Breast epithelium (tissue), 4 donors: ENCODE measurements around the gene MYO1E. TPM values are rescaled to one million over a fixed set of nuclear protein-coding genes. Genes with fewer than 3 reads are reported as not detected.

Experiments
- DNase-seq, 2 donors: peaks; one replicate each; pipeline ENCODE4 v3.0.0-alpha.2; 2019; ENCODE audit warnings: low spot score in 2 of 2
- H3K27ac ChIP-seq, 2 donors: fragments of 200-600 bp; sonication (generic) in 1 of 2; one replicate each; pipeline ENCODE4 v1.5.1; 2016 to 2019; ENCODE audit warnings: mild to moderate bottlenecking in 1 of 2
- H3K27me3 ChIP-seq, 2 donors: fragments of 200-600 bp; sonication (generic) in 1 of 2; one replicate each; pipeline versions ENCODE4 v1.5.1 to v1.6.0; 2017 to 2019; ENCODE audit warnings: control low read depth in 1 of 2, mild to moderate bottlenecking in 1 of 2
- H3K36me3 ChIP-seq: fragments of 200-600 bp; one replicate; pipeline ENCODE4 v1.5.1; 2019
- H3K4me1 ChIP-seq, 2 donors: fragments of 200-600 bp; sonication (generic); one replicate each; pipeline ENCODE4 v1.5.1; 2016 to 2019; ENCODE audit warnings: control low read depth in 1 of 2
- H3K4me3 ChIP-seq, 3 donors: fragments of 200-600 bp; sonication (generic); 1 replicate in 2 of 3; 2 replicates in 1 of 3; pipeline ENCODE4 v1.5.1; 2016 to 2019; ENCODE audit warnings: mild to moderate bottlenecking in 3 of 3, moderate library complexity in 2 of 3
- H3K9me3 ChIP-seq, 2 donors: fragments of 200-600 bp; sonication (generic) in 1 of 2; one replicate each; pipeline ENCODE4 v1.5.1; 2016 to 2019; ENCODE audit warnings: control low read depth in 1 of 2
- CTCF ChIP-seq, 3 donors: fragments of 450-650 bp; IDR thresholded peaks; one replicate each; pipeline ENCODE4 v1.5.1; 2016 to 2017; ENCODE audit warnings: antibody characterized with exemption in 3 of 3, mild to moderate bottlenecking in 3 of 3, moderate library complexity in 3 of 3
- POLR2A ChIP-seq: fragments of 450-650 bp; IDR thresholded peaks from one replicate; pipeline ENCODE4 v1.6.1; 2016; ENCODE audit warnings: antibody characterized with exemption, mild to moderate bottlenecking, moderate library complexity
- POLR2AphosphoS5 ChIP-seq, 3 donors: sonication (generic); formaldehyde crosslinking; IDR thresholded peaks; one replicate each; pipeline ENCODE4 v1.6.1; 2017; ENCODE audit warnings: antibody characterized with exemption in 3 of 3
- intact Hi-C: fragments of 100-400 bp; cut with DNase I; formaldehyde crosslinking; loops from one replicate; pipeline ENCODE4 v1.15.1; 2023; ENCODE audit warnings: low total_unique reads
- total RNA-seq, 3 donors: library from RNA; depleted of rRNA; stranded (reverse); fragments of >200 nt; gene quantifications; one replicate each; pipeline ENCODE4 v1.1.0, GENCODE V29; 2016

Gene MYO1E
- total RNA-seq, 3 donors from 2014 or later, result 51.5 to 76.1 (median 68.6) TPM

DNA sequence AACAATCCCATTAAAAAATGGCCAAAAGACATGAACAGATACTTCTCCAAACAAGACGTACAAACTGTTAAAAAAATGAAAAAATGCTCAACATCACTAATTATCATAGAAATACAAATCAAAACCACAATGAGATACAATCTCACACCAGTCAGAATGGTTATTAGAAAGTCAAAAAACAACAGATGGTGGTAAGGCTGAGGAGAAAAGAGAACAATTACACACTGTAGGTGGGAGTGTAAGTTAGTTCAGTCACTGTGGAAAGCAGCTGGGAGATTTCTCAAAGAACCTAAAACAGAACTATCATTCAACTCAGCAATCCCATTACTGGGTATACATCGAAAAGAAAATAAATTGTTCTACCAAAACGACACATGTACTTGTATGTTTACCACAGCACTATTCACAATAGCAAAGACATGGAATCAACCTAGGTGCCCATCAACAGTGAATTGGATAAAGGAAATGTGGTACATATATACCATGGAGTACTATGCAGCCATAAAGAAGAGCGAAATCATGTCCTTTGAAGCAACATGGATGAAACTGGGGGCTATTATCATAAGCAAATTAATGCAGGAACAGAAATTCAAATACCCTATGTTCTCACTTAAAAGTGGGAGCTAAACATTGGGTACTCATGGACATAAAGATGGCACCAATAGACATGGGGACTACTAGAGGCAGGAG is 51.5 kb downstream of the MYO1E start:
- DNase-seq, result no peak
- H3K36me3 ChIP-seq, result no peaks in the 10 kb centered on the region
- TF ChIP-seq POLR2A (no peak), CTCF (IDR thresholded peaks at IDR 0.05) (no peak), POLR2AphosphoS5 (IDR thresholded peaks at IDR 0.05) (no peak)
- H3K9me3 ChIP-seq, result no peaks in the 10 kb centered on the region
- no peak overlapping the region for H3K27ac ChIP-seq
- intact Hi-C loops, result no loop called here
- no peaks in the 10 kb centered on the region for H3K4me1 ChIP-seq
- H3K27me3 ChIP-seq, result no peaks in the 10 kb centered on the region
- no peak overlapping the region for H3K4me3 ChIP-seq

- intact Hi-C loops, result no loop called here
- no peak overlapping the region for H3K27ac ChIP-seq
- TF ChIP-seq POLR2AphosphoS5 (IDR thresholded peaks at IDR 0.05), result no peak
- no peak for TF ChIP-seq POLR2A
- no peak for TF ChIP-seq CTCF (IDR thresholded peaks at IDR 0.05)
- H3K9me3 ChIP-seq, result no peaks in the 10 kb centered on the region
- no peaks in the 10 kb centered on the region for H3K27me3 ChIP-seq
- H3K36me3 ChIP-seq, result no peaks in the 10 kb centered on the region
- peaks cover 0 to 4% of the 10 kb centered on the region in 2 donors for H3K4me1 ChIP-seq
- DNase-seq, result no peak
- no peak overlapping the region for H3K4me3 ChIP-seq
Observed at GRCh38 chr15:59317211-59317610, 55.5 kb downstream of the MYO1E start.

DNA sequence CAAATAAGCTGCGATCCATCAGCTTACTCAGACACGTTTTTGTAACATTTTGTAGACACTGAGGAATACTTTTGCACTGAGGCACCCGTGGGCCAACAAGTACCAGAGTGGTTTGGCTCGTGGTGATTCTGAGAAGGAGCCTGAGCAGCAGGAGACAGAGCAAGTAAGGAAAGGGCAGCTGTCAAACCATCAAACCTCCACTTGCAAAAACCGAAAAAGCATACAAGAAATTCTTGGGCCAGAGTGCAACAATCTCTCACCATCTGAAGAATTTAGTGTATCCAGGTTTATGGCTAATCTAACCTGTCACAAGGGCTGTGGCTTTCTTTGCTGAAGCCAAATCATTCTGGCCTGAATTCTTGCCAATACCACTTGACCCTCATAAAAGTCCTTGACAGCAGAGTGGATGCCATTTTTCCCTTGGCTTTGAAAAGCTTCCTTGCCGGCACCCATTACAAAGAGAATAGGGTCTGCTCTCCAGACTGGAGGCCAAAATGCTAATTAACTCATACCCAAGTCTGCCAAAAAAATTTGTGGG is 56.7 kb downstream of the MYO1E start:
- H3K36me3 ChIP-seq, result no peaks in the 10 kb centered on the region
- TF ChIP-seq CTCF (IDR thresholded peaks at IDR 0.05) (no peak), POLR2A (no peak), POLR2AphosphoS5 (IDR thresholded peaks at IDR 0.05) (no peak)
- H3K9me3 ChIP-seq, result no peaks in the 10 kb centered on the region
- no peak overlapping the region for H3K4me3 ChIP-seq
- peaks cover 0 to 4% of the 10 kb centered on the region in 2 donors for H3K4me1 ChIP-seq
- DNase-seq, result no peak
- no peaks in the 10 kb centered on the region for H3K27me3 ChIP-seq
- intact Hi-C loops, result no loop called here
- H3K27ac ChIP-seq, result no peak overlapping the region

DNA sequence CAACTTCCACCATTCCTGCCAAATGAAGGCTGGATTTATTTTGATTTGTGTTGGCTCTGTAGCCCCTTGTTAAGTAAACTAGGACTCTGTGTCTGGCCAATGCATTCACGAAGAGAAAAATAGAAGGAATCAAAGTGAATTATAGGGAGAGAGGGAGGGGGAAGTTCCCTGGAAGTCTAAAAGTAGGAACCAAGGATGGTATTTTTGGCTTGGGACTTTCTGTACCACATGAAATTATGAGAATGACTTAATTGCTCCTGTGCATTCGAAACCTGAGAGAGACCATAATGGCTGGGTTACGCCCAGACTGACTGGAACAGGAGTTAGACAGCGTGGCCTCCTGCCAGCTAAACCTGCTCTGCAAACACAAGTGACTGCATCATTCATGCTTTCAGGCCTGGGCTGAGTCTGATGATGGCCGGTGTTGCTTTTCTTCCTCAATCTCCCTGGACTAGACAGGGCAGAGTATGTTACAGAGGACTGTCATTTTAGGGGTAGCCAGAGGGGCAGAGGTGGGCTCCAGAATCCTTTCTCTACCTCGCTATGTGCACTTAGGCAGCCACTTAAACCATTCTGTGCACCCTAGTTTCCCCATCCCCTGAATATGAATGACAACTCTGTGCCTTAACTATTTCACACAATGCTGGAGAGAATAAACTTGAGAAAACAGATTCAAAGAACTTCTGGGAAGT is 58.9 kb downstream of the MYO1E start:
- peak; percentile 74 to 79 for DNase-seq
- TF ChIP-seq POLR2A (no peak), CTCF (IDR thresholded peaks at IDR 0.05) (no peak), POLR2AphosphoS5 (IDR thresholded peaks at IDR 0.05) (no peak)
- no peaks in the 10 kb centered on the region for H3K9me3 ChIP-seq
- H3K27me3 ChIP-seq, result no peaks in the 10 kb centered on the region
- peaks cover 0 to 4% of the 10 kb centered on the region in 2 donors for H3K4me1 ChIP-seq
- peak overlapping the region; percentile 16 to 46 for H3K27ac ChIP-seq
- intact Hi-C loops, result no loop called here
- H3K36me3 ChIP-seq, result no peaks in the 10 kb centered on the region
- no peak overlapping the region for H3K4me3 ChIP-seq

DNA sequence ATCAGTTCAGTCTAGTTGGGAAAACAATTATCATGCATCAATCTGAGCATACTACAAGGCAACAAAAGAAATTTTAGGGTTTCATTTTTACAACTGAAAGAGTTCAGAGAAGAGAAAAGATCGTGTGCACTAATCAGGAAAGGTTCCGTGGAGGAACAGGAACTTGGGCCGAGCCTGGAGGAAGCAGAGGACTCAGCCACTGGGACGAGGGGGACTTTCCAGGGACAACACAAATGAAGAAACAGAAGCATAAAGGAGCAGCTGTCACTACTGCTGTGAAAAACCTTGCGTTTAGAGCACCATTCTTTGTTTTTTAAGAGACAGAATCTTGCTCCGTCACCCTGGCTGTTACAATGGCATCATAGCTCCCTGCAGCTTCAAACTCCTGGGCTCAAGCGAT is 60.5 kb downstream of the MYO1E start:
- Histone ChIP-seq H3K4me3 (no peak overlapping the region), H3K27ac (no peak overlapping the region), H3K4me1 (peaks cover 0 to 4% of the 10 kb centered on the region in 2 donors), H3K9me3 (no peaks in the 10 kb centered on the region), H3K27me3 (no peaks in the 10 kb centered on the region), H3K36me3 (no peaks in the 10 kb centered on the region)
- intact Hi-C loops, result no loop called here
- TF ChIP-seq POLR2A (no peak), CTCF (IDR thresholded peaks at IDR 0.05) (no peak), POLR2AphosphoS5 (IDR thresholded peaks at IDR 0.05) (no peak)
- no peak for DNase-seq
